ENCODE data around the gene KMT5B. TPM values are rescaled to one million over a fixed set of nuclear protein-coding genes. Genes with fewer than 3 reads are reported as not detected.
A peak's percentile ranks its signal among the peaks of the same experiment; 100 is the strongest.

Gene KMT5B
- total RNA-seq, 1 experiment from 2014 or later = 35.1 TPM

DNA sequence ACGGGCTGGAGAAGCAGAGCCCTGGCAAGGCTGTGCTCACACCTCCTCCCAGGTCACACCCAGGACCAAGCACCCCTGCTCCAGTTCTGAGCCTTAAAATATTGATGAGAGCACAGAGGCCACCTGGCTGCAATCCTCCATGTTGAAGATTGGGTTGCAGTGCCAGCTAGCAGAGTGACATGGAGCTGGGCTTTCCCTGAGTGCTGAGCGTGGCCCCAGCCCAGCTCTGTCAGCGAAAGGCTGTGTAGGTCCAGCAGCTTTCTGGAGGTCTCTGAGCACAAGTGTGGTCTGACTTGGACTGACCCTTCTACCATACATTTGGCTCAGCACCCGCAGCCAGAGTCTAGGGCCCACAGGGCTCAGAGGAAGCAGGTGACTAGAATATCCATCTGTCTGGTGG is 87.9 kb downstream of the KMT5B start:
- no peak for DNase-seq (ENCODE audit: low read depth, low spot score)
- Histone ChIP-seq H3K4me1 (ENCODE audit: control insufficient read depth in 1 of 2, insufficient read depth in 2 of 2, low read length in 2 of 2) (peaks cover 66 to 85% of the 10 kb centered on the region in 2 experiments), H3K9me3 (ENCODE audit: control insufficient read depth in 1 of 2, insufficient read depth in 1 of 2, low read depth in 1 of 2, low read length in 2 of 2) (no peaks in the 10 kb centered on the region; a peak in 1 of 4 replicates), H3K9me2 (ENCODE audit: insufficient read depth) (no peaks in the 10 kb centered on the region), H3K27ac (ENCODE audit: low read depth, low read length) (0 out of 2 replicates have a peak overlapping the region, but pooled peaks have one; percentile 4), H4K20me1 (ENCODE audit: insufficient read depth) (peaks cover 3% of the 10 kb centered on the region; the same call in 1 of the 2 replicates), H3K79me2 (ENCODE audit: insufficient read depth, low read length) (peaks cover 3% of the 10 kb centered on the region), H3K9ac (ENCODE audit: low read length) (0 out of 2 replicates have a peak overlapping the region, but pooled peaks have one; percentile 3), H3K4me3 (replicated peaks in 1 of 2; ENCODE audit: low read depth in 1 of 2, low read length in 2 of 2) (no peak overlapping the region), H3K27me3 (ENCODE audit: insufficient read depth, low read length) (no peaks in the 10 kb centered on the region), H3K36me3 (ENCODE audit: control insufficient read depth in 1 of 2, insufficient read depth in 2 of 2, low read length in 2 of 2) (no peaks in the 10 kb centered on the region), H3K4me2 (ENCODE audit: low read length) (peak overlapping the region; percentile 33), H2AFZ (ENCODE audit: low read depth, low read length, poor library complexity, severe bottlenecking) (no peak overlapping the region)
- RAD21 ChIA-PET (ENCODE audit: low non-redundant PET in 1 of 2, low total read pairs in 2 of 2, uncharacterized antibody in 2 of 2, unreplicated experiment in 2 of 2) = no interaction called here
- CTCF ChIA-PET = no interaction called here
- intact Hi-C loops (cut with micrococcal nuclease) = loop anchor here (10.0 kb wide), 1 partner anchor 90 kb away; the partner anchor contains the start of genes NDUFS8 and TCIRG1
- POLR2A ChIA-PET = no interaction called here
- BruUV-seq (replicated peaks) = no TSS peak
- ATAC-seq = no peak
- TF ChIP-seq REST (IDR thresholded peaks at IDR 0.05; ENCODE audit: low read depth) (no peak), RAD21 (IDR thresholded peaks at IDR 0.05; ENCODE audit: low read depth) (no peak), EGR1 (IDR thresholded peaks at IDR 0.05; ENCODE audit: low read depth) (no peak), EZH2 (IDR thresholded peaks at IDR 0.05) (no peak), EZH2phosphoT487 (IDR thresholded peaks at IDR 0.05; ENCODE audit: borderline replicate concordance) (no peak), POLR2A (IDR thresholded peaks at IDR 0.05; ENCODE audit: borderline replicate concordance, extremely low read depth, insufficient read depth, insufficient read length) (no peak), CEBPB (IDR thresholded peaks at IDR 0.05; ENCODE audit: low read depth) (no peak), ZBTB33 (IDR thresholded peaks at IDR 0.05; ENCODE audit: extremely low read depth, insufficient replicate concordance, low read length) (no peak), SIN3A (IDR thresholded peaks at IDR 0.05; ENCODE audit: low read depth) (no peak), YY1 (IDR thresholded peaks at IDR 0.05; ENCODE audit: extremely low read depth, insufficient replicate concordance, low read depth, low read length) (no peak), SRF (IDR thresholded peaks at IDR 0.05; ENCODE audit: low read depth) (no peak), ZNF274 (IDR thresholded peaks at IDR 0.05; ENCODE audit: low read depth, low read length) (no peak), ZFX (IDR thresholded peaks at IDR 0.05) (no peak), FOSL1 (IDR thresholded peaks at IDR 0.05; ENCODE audit: low read depth) (no peak)
- TF ChIP-seq, protein P1, sequence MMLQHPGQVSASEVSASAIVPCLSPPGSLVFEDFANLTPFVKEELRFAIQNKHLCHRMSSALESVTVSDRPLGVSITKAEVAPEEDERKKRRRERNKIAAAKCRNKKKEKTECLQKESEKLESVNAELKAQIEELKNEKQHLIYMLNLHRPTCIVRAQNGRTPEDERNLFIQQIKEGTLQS (IDR thresholded peaks at IDR 0.05) = no peak

All from HCT116 (cell line).